Tibial nerve (tissue), 3 donors: ENCODE results near the gene BHLHA9.

Source experiments
- POLR2A ChIP-seq, 2 donors: fragments of 450-650 bp; IDR thresholded peaks; one replicate each; pipeline ENCODE4 v1.6.1; 2017; ENCODE audit warnings: antibody characterized with exemption in 2 of 2, mild to moderate bottlenecking in 2 of 2, moderate library complexity in 2 of 2
- TF ChIP-seq, protein P1 (sequence below), 5 experiments: fragments of 200-600 bp in 3 of 5; fragments of 450-650 bp in 2 of 5; sonication (generic) in 3 of 5; IDR thresholded peaks; one replicate each; pipeline ENCODE4 v1.5.1; 2016 to 2019; ENCODE audit warnings: antibody characterized with exemption in 5 of 5, mild to moderate bottlenecking in 3 of 5, moderate library complexity in 2 of 5

DNA sequence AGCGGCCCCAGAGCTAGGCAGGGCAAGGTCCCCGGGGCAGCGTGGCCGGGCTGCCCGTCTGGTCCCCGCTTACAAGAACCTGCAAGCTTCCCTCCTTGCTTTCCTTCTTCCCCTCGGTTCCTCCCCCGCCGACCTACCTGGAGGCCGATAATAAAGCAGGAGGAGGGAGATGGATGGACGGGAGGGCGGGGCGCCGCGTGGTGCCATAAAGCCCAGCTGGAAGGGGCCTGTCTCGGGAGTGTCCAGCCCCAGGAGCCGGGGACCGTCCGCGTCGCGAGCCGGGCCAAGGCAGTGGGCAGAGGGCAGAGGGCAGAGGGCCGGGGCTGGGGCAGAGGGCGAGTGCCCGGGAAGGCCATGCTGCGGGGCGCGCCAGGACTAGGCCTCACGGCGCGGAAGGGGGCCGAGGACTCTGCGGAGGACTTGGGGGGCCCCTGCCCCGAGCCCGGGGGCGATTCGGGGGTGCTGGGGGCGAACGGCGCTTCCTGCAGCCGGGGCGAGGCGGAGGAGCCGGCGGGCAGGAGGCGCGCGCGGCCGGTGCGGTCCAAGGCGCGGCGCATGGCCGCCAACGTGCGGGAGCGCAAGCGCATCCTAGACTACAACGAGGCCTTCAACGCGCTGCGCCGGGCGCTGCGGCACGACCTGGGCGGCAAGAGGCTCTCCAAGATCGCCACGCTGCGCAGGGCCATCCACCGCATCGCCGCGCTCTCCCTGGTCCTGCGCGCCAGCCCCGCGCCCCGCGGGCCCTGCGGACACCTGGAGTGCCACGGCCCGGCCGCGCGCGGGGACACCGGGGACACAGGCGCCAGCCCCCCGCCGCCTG lies at the start of gene BHLHA9:
- TF ChIP-seq, protein P1, sequence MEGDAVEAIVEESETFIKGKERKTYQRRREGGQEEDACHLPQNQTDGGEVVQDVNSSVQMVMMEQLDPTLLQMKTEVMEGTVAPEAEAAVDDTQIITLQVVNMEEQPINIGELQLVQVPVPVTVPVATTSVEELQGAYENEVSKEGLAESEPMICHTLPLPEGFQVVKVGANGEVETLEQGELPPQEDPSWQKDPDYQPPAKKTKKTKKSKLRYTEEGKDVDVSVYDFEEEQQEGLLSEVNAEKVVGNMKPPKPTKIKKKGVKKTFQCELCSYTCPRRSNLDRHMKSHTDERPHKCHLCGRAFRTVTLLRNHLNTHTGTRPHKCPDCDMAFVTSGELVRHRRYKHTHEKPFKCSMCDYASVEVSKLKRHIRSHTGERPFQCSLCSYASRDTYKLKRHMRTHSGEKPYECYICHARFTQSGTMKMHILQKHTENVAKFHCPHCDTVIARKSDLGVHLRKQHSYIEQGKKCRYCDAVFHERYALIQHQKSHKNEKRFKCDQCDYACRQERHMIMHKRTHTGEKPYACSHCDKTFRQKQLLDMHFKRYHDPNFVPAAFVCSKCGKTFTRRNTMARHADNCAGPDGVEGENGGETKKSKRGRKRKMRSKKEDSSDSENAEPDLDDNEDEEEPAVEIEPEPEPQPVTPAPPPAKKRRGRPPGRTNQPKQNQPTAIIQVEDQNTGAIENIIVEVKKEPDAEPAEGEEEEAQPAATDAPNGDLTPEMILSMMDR (IDR thresholded peaks at IDR 0.05), result no peak
- TF ChIP-seq POLR2A (IDR thresholded peaks at IDR 0.05), result no peak
